Upper lobe of right lung (tissue), 1 donor: Measurements from ENCODE around the gene GLIPR2. TPM values are rescaled to one million over a fixed set of nuclear protein-coding genes. Genes with fewer than 3 reads are reported as not detected.
A peak's percentile ranks its signal among the peaks of the same experiment; 100 is the strongest.
"Not testable (repeated sequence)": the region's sequence is repeated elsewhere in the genome, so short reads cannot be mapped to it uniquely, and the experiment has no call there.

ENCODE experiments used
- ATAC-seq: fragments of 200-7000 bp; cut with Tn5 transposase; one replicate; pipeline ENCODE4 v1.9.1; 2020; ENCODE audit warnings: mild to moderate bottlenecking, moderate library complexity
- DNase-seq: peaks from one replicate; pipeline ENCODE4 v3.0.0-alpha.2; 2020
- H3K27ac ChIP-seq: fragments of 200-600 bp; one replicate; pipeline ENCODE4 v1.8.0; 2022
- H3K27me3 ChIP-seq: fragments of 200-600 bp; one replicate; pipeline ENCODE4 v1.8.0; 2022; ENCODE audit warnings: mild to moderate bottlenecking
- H3K36me3 ChIP-seq: fragments of 200-600 bp; one replicate; pipeline ENCODE4 v1.8.0; 2022
- H3K4me1 ChIP-seq: fragments of 200-600 bp; one replicate; pipeline ENCODE4 v1.8.0; 2022
- H3K4me3 ChIP-seq: fragments of 200-600 bp; one replicate; pipeline ENCODE4 v1.8.0; 2022; ENCODE audit warnings: mild to moderate bottlenecking
- H3K9me3 ChIP-seq: fragments of 200-600 bp; one replicate; pipeline ENCODE4 v1.8.0; 2022
- CTCF ChIP-seq: fragments of 200-600 bp; IDR thresholded peaks from one replicate; pipeline ENCODE4 v1.8.0; 2022; ENCODE audit warnings: antibody characterized with exemption
- intact Hi-C: fragments of 100-400 bp; cut with DNase I; formaldehyde crosslinking; loops from one replicate; pipeline ENCODE4 v1.11.0; 2022
- total RNA-seq: library from RNA; stranded (reverse); fragmentation: NEBNext Ultra II Directional; extraction: Animal tissue kit (Norgen Biotek cat#: 25700); gene quantifications from one replicate; pipeline ENCODE4 v1.2.1, GENCODE V29; 2021
- donor health status: DM: no; HTN: yes; CAD: no; lungs with severe emphysema.

GLIPR2 gene
- total RNA-seq, 1 donor from 2014 or later: 64.9 TPM

- TF ChIP-seq CTCF: no peak
- Histone ChIP-seq H3K4me3 (no peak overlapping the region), H3K27me3 (no peaks in the 10 kb centered on the region), H3K9me3 (no peaks in the 10 kb centered on the region), H3K27ac (no peak overlapping the region), H3K36me3 (peaks cover 10% of the 10 kb centered on the region), H3K4me1 (peaks cover 13% of the 10 kb centered on the region)
- intact Hi-C loops: no loop called here
- ATAC-seq (peak; percentile 6), DNase-seq (no peak)
Observed at GRCh38 chr9:36125062-36125855, 11.3 kb upstream of the GLIPR2 start.

GRCh38 chr9:36126016-36126730 is 10.4 kb upstream of the GLIPR2 start:
- no peak overlapping the region for H3K4me3 ChIP-seq
- H3K36me3 ChIP-seq: peaks cover 10% of the 10 kb centered on the region
- no peak overlapping the region for H3K27ac ChIP-seq
- H3K9me3 ChIP-seq: no peaks in the 10 kb centered on the region
- no peaks in the 10 kb centered on the region for H3K27me3 ChIP-seq
- TF ChIP-seq CTCF: no peak
- intact Hi-C loops: no loop called here
- DNase-seq: no peak
- ATAC-seq: no peak
- peaks cover 13% of the 10 kb centered on the region for H3K4me1 ChIP-seq

GRCh38 chr9:36127652-36128244 is 8.8 kb upstream of the GLIPR2 start:
- ATAC-seq: peak; percentile 90
- Histone ChIP-seq H3K27me3 (no peaks in the 10 kb centered on the region), H3K9me3 (no peaks in the 10 kb centered on the region), H3K36me3 (peaks cover 6% of the 10 kb centered on the region), H3K4me3 (no peak overlapping the region), H3K4me1 (peaks cover 13% of the 10 kb centered on the region), H3K27ac (peak overlapping the region; percentile 51)
- no peak for TF ChIP-seq CTCF
- DNase-seq: no peak
- intact Hi-C loops: no loop called here

GRCh38 chr9:36128349-36128748 is 8.2 kb upstream of the GLIPR2 start:
- DNase-seq (no peak), ATAC-seq (peak; percentile 68)
- TF ChIP-seq CTCF: no peak
- no peaks in the 10 kb centered on the region for H3K9me3 ChIP-seq
- H3K4me3 ChIP-seq: no peak overlapping the region
- H3K36me3 ChIP-seq: no peaks in the 10 kb centered on the region
- H3K27me3 ChIP-seq: no peaks in the 10 kb centered on the region
- peak overlapping the region; percentile 51 for H3K27ac ChIP-seq
- intact Hi-C loops: no loop called here
- peaks cover 13% of the 10 kb centered on the region for H3K4me1 ChIP-seq

- H3K36me3 ChIP-seq: no peaks in the 10 kb centered on the region
- peak; percentile 46 for ATAC-seq
- no peak for TF ChIP-seq CTCF
- H3K27ac ChIP-seq: no peak overlapping the region
- peaks cover 13% of the 10 kb centered on the region for H3K4me1 ChIP-seq
- no peak overlapping the region for H3K4me3 ChIP-seq
- H3K9me3 ChIP-seq: no peaks in the 10 kb centered on the region
- intact Hi-C loops: no loop called here
- H3K27me3 ChIP-seq: no peaks in the 10 kb centered on the region
- no peak for DNase-seq
Observed at GRCh38 chr9:36129139-36129538, 7.4 kb upstream of the GLIPR2 start.

GRCh38 chr9:36131666-36132065 is 4.9 kb upstream of the GLIPR2 start:
- H3K27me3 ChIP-seq, H3K27ac ChIP-seq, intact Hi-C loops, H3K36me3 ChIP-seq, ATAC-seq, H3K4me3 ChIP-seq, H3K9me3 ChIP-seq, DNase-seq: not testable (repeated sequence)
- H3K4me1 ChIP-seq: peaks cover 13% of the 10 kb centered on the region
